ENCODE data around the gene PABPN1L.

The PABPN1L gene

GRCh38 chr16:88856828-88857727, 9.4 kb downstream of the PABPN1L start, which contains the start of the genes GALNS and TRAPPC2L:
Gene GALNS (minus strand): TSS chr16:88856947. CDS start chr16:88856877, 70 bp downstream.
Gene TRAPPC2L (plus strand): TSS chr16:88857127. CDS start chr16:88857151, 24 bp downstream.
- Histone ChIP-seq H3K9ac (ENCODE audit: low read length) (peak within 1 kb of the TSS; percentile 76), H3K4me2 (ENCODE audit: low read depth, low read length, poor library complexity, severe bottlenecking) (peak within 1 kb of the TSS; percentile 70), H2AFZ (ENCODE audit: low read depth, low read length, severe bottlenecking) (peak within 1 kb of the TSS; percentile 69), H3K27ac (ENCODE audit: low read depth, low read length) (0 out of 2 replicates have a peak within 1 kb of the TSS, but pooled peaks have one; percentile 23), H3K79me2 (ENCODE audit: insufficient read depth, low read length) (peaks cover 4% of the 10 kb centered on the region), H3K27me3 (ENCODE audit: low read length) (no peaks in the 10 kb centered on the region), H3F3A (ENCODE audit: insufficient read depth) (peaks cover 7% of the 10 kb centered on the region), H4K20me1 (ENCODE audit: low read depth, low read length) (no peaks in the 10 kb centered on the region), H3K9me3 (ENCODE audit: insufficient read depth, low read length) (no peaks in the 10 kb centered on the region), H3K4me3 (ENCODE audit: insufficient read depth, low read length, poor library complexity, severe bottlenecking) (peak within 1 kb of the TSS; percentile 69), H3K9me2 (replicated peaks; ENCODE audit: insufficient read depth, low read length) (no peaks in the 10 kb centered on the region), H3K36me3 (ENCODE audit: low read length) (no peaks in the 10 kb centered on the region)
- no peak for TF ChIP-seq EZH2phosphoT487 (conservative IDR thresholded peaks at IDR 0.05; ENCODE audit: low read length)

- peak overlapping the region; percentile 39 for H3K4me2 ChIP-seq (ENCODE audit: low read depth, low read length, poor library complexity, severe bottlenecking)
- H3K27ac ChIP-seq (ENCODE audit: low read depth, low read length) = no peak overlapping the region
- H3K36me3 ChIP-seq (ENCODE audit: low read length) = no peaks in the 10 kb centered on the region
- no peak overlapping the region for H2AFZ ChIP-seq (ENCODE audit: low read depth, low read length, severe bottlenecking)
- H3K9ac ChIP-seq (ENCODE audit: low read length) = peak overlapping the region; percentile 76
- TF ChIP-seq EZH2phosphoT487 (conservative IDR thresholded peaks at IDR 0.05; ENCODE audit: low read length) = no peak
- TF ChIP-seq CTCF (IDR thresholded peaks at IDR 0.05; ENCODE audit: insufficient read depth, low read length, poor library complexity, severe bottlenecking) = no peak
- H3K9me2 ChIP-seq (replicated peaks; ENCODE audit: insufficient read depth, low read length) = no peaks in the 10 kb centered on the region
- no peaks in the 10 kb centered on the region for H4K20me1 ChIP-seq (ENCODE audit: low read depth, low read length)
- peaks cover 7% of the 10 kb centered on the region for H3F3A ChIP-seq (ENCODE audit: insufficient read depth)
- peaks cover 4% of the 10 kb centered on the region for H3K79me2 ChIP-seq (ENCODE audit: insufficient read depth, low read length)
- no peaks in the 10 kb centered on the region for H3K27me3 ChIP-seq (ENCODE audit: low read length)
- H3K9me3 ChIP-seq (ENCODE audit: insufficient read depth, low read length) = no peaks in the 10 kb centered on the region
- peak overlapping the region; percentile 69 for H3K4me3 ChIP-seq (ENCODE audit: insufficient read depth, low read length, poor library complexity, severe bottlenecking)
Observed at GRCh38 chr16:88856122-88856827, 10.2 kb downstream of the PABPN1L start.

GRCh38 chr16:88855736-88856121, 10.7 kb downstream of the PABPN1L start:
- Histone ChIP-seq H3K36me3 (ENCODE audit: low read length) (no peaks in the 10 kb centered on the region), H3K4me3 (ENCODE audit: insufficient read depth, low read length, poor library complexity, severe bottlenecking) (no peak overlapping the region), H3K9me2 (replicated peaks; ENCODE audit: insufficient read depth, low read length) (no peaks in the 10 kb centered on the region), H3F3A (ENCODE audit: insufficient read depth) (peaks cover 7% of the 10 kb centered on the region), H3K79me2 (ENCODE audit: insufficient read depth, low read length) (peaks cover 4% of the 10 kb centered on the region), H3K9me3 (ENCODE audit: insufficient read depth, low read length) (no peaks in the 10 kb centered on the region), H3K27ac (ENCODE audit: low read depth, low read length) (no peak overlapping the region), H4K20me1 (ENCODE audit: low read depth, low read length) (no peaks in the 10 kb centered on the region), H3K27me3 (ENCODE audit: low read length) (no peaks in the 10 kb centered on the region), H3K4me2 (ENCODE audit: low read depth, low read length, poor library complexity, severe bottlenecking) (peak overlapping the region; percentile 39), H3K9ac (ENCODE audit: low read length) (no peak overlapping the region), H2AFZ (ENCODE audit: low read depth, low read length, severe bottlenecking) (no peak overlapping the region)
- no peak for TF ChIP-seq CTCF (IDR thresholded peaks at IDR 0.05; ENCODE audit: insufficient read depth, low read length, poor library complexity, severe bottlenecking)
- no peak for TF ChIP-seq EZH2phosphoT487 (conservative IDR thresholded peaks at IDR 0.05; ENCODE audit: low read length)
